Measurements from ENCODE around the gene TIFAB.

Gene TIFAB

DNA sequence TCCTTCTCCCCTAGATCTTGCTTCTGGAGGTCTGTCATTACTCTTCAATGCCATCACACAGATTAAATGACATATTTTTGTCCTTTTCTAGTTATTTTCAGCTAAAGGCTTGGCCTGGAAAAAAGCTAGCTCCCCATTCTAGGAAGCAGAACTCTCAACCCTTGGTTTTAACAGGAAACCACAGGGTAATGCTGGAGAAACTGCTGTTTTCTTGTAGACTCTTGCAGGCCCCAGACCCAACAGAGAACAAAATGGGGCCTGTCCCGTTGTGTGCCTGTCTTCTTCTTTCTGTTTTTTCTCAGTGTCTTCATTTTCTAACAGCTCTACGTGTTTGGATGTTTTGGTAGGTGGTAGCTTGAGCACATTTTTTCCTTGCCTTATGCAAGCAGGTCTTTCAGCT, 26.5 kb downstream of the TIFAB start:
- Histone ChIP-seq H4K20me1 (ENCODE audit: insufficient read depth, low read length) (no peaks in the 10 kb centered on the region), H3K27ac (ENCODE audit: low read depth, low read length, poor library complexity, severe bottlenecking) (no peak overlapping the region), H3F3A (ENCODE audit: insufficient read depth, low read length) (no peaks in the 10 kb centered on the region), H3K27me3 (ENCODE audit: insufficient read depth, low read length) (peaks cover 12% of the 10 kb centered on the region), H3K36me3 (ENCODE audit: insufficient read depth, low read length) (no peaks in the 10 kb centered on the region; the same call in 1 of the 2 replicates), H3K4me1 (ENCODE audit: insufficient read depth, low read length, severe bottlenecking) (no peaks in the 10 kb centered on the region), H3K9me3 (ENCODE audit: low read length) (0 out of 2 replicates have a peak, but pooled peaks cover 3% of the 10 kb centered on the region), H3K9me2 (ENCODE audit: low read depth, low read length) (no peaks in the 10 kb centered on the region), H2AFZ (ENCODE audit: low read length) (no peak overlapping the region), H3K4me3 (ENCODE audit: low read depth, low read length, poor library complexity, severe bottlenecking) (no peak overlapping the region), H3K79me2 (ENCODE audit: insufficient read depth, low read length) (no peaks in the 10 kb centered on the region), H3K4me2 (ENCODE audit: low read length) (no peak overlapping the region), H3K9ac (ENCODE audit: low read length) (no peak overlapping the region)
- no peak for TF ChIP-seq EZH2 (IDR thresholded peaks at IDR 0.05; ENCODE audit: borderline replicate concordance, low read length)
- TF ChIP-seq, protein P1, sequence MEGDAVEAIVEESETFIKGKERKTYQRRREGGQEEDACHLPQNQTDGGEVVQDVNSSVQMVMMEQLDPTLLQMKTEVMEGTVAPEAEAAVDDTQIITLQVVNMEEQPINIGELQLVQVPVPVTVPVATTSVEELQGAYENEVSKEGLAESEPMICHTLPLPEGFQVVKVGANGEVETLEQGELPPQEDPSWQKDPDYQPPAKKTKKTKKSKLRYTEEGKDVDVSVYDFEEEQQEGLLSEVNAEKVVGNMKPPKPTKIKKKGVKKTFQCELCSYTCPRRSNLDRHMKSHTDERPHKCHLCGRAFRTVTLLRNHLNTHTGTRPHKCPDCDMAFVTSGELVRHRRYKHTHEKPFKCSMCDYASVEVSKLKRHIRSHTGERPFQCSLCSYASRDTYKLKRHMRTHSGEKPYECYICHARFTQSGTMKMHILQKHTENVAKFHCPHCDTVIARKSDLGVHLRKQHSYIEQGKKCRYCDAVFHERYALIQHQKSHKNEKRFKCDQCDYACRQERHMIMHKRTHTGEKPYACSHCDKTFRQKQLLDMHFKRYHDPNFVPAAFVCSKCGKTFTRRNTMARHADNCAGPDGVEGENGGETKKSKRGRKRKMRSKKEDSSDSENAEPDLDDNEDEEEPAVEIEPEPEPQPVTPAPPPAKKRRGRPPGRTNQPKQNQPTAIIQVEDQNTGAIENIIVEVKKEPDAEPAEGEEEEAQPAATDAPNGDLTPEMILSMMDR (IDR thresholded peaks at IDR 0.05; ENCODE audit: low read length), result no peak

DNA sequence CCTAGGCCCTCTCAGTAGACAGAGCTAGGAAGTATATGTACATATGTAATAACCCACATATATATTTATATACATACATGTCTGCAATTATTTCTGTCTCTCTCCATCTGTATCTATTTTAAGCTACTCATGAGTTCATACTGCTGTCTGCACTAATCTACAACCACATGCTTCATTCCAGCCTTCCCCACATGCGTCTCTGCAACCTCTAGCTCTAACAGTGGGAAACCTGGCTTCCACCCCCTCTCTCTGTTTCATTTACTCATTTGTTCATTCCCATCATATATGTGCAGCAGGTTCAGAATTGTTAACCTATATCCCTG, 28.3 kb downstream of the TIFAB start:
- Histone ChIP-seq H3K4me1 (ENCODE audit: insufficient read depth, low read length, severe bottlenecking) (no peaks in the 10 kb centered on the region), H3K27ac (ENCODE audit: low read depth, low read length, poor library complexity, severe bottlenecking) (no peak overlapping the region), H4K20me1 (ENCODE audit: insufficient read depth, low read length) (no peaks in the 10 kb centered on the region), H3K79me2 (ENCODE audit: insufficient read depth, low read length) (no peaks in the 10 kb centered on the region), H2AFZ (ENCODE audit: low read length) (no peak overlapping the region), H3K4me2 (ENCODE audit: low read length) (no peak overlapping the region), H3F3A (ENCODE audit: insufficient read depth, low read length) (no peaks in the 10 kb centered on the region), H3K27me3 (ENCODE audit: insufficient read depth, low read length) (peaks cover 9% of the 10 kb centered on the region), H3K4me3 (ENCODE audit: low read depth, low read length, poor library complexity, severe bottlenecking) (no peak overlapping the region), H3K9me3 (ENCODE audit: low read length) (0 out of 2 replicates have a peak, but pooled peaks cover 3% of the 10 kb centered on the region), H3K36me3 (ENCODE audit: insufficient read depth, low read length) (no peaks in the 10 kb centered on the region; the same call in 1 of the 2 replicates), H3K9ac (ENCODE audit: low read length) (no peak overlapping the region), H3K9me2 (ENCODE audit: low read depth, low read length) (no peaks in the 10 kb centered on the region)
- no peak for TF ChIP-seq EZH2 (IDR thresholded peaks at IDR 0.05; ENCODE audit: borderline replicate concordance, low read length)
- TF ChIP-seq, protein P1 (IDR thresholded peaks at IDR 0.05; ENCODE audit: low read length), result no peak

DNA sequence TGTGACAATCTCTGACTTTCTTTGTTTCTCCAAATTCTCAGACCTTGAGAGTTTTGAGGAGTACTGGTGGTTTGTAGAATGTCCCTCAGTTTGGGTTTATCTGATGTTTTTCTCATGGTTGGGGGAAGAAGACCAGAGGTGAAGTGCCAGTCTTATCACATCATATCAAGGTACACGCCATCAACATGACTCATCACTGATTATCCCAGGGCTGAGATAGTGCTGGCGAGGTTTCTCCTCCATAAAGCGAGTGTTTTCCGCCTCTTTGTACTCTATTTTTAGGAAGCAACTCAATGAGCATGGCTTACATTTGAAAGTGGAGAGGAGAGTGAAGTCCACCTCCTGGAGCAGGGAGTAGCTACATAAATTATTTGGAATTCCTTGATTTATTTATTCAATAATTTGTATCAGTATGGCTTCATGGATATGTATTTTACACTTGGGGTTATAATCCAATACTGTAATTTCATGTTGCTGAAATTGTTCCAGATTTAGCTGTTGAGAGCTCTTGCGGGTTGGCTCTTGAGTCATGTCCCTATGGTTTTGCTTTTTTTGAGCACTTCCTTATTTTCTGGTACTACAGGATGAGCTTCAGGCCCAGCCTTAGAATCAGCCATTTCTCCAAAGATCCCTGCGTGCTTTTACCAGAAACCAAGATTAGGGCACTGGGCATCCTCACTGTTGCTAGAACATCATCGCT, 28.9 kb downstream of the TIFAB start:
- H3K9me3 ChIP-seq (ENCODE audit: low read length), result no peaks in the 10 kb centered on the region
- no peaks in the 10 kb centered on the region; the same call in 1 of the 2 replicates for H3K36me3 ChIP-seq (ENCODE audit: insufficient read depth, low read length)
- no peaks in the 10 kb centered on the region for H3K79me2 ChIP-seq (ENCODE audit: insufficient read depth, low read length)
- H3K4me2 ChIP-seq (ENCODE audit: low read length), result no peak overlapping the region
- H3K27ac ChIP-seq (ENCODE audit: low read depth, low read length, poor library complexity, severe bottlenecking), result no peak overlapping the region
- no peak for TF ChIP-seq EZH2 (IDR thresholded peaks at IDR 0.05; ENCODE audit: borderline replicate concordance, low read length)
- TF ChIP-seq, protein P1 (IDR thresholded peaks at IDR 0.05; ENCODE audit: low read length), result no peak
- no peaks in the 10 kb centered on the region for H3K9me2 ChIP-seq (ENCODE audit: low read depth, low read length)
- H2AFZ ChIP-seq (ENCODE audit: low read length), result no peak overlapping the region
- no peaks in the 10 kb centered on the region for H3F3A ChIP-seq (ENCODE audit: insufficient read depth, low read length)
- H3K4me1 ChIP-seq (ENCODE audit: insufficient read depth, low read length, severe bottlenecking), result no peaks in the 10 kb centered on the region
- H4K20me1 ChIP-seq (ENCODE audit: insufficient read depth, low read length), result no peaks in the 10 kb centered on the region
- H3K4me3 ChIP-seq (ENCODE audit: low read depth, low read length, poor library complexity, severe bottlenecking), result no peak overlapping the region
- no peak overlapping the region for H3K9ac ChIP-seq (ENCODE audit: low read length)
- H3K27me3 ChIP-seq (ENCODE audit: insufficient read depth, low read length), result 0 out of 2 replicates have a peak, but pooled peaks cover 4% of the 10 kb centered on the region

All from OCI-LY1 (cell line).